ENCODE measurements around the gene PTPRM. TPM values are rescaled to one million over a fixed set of nuclear protein-coding genes. Genes with fewer than 3 reads are reported as not detected.
A peak's percentile ranks its signal among the peaks of the same experiment; 100 is the strongest.

The PTPRM gene
- polyA plus RNA-seq, 1 of the 3 experiments (the other 2 are of a cell fraction) = 16.0 TPM

DNA sequence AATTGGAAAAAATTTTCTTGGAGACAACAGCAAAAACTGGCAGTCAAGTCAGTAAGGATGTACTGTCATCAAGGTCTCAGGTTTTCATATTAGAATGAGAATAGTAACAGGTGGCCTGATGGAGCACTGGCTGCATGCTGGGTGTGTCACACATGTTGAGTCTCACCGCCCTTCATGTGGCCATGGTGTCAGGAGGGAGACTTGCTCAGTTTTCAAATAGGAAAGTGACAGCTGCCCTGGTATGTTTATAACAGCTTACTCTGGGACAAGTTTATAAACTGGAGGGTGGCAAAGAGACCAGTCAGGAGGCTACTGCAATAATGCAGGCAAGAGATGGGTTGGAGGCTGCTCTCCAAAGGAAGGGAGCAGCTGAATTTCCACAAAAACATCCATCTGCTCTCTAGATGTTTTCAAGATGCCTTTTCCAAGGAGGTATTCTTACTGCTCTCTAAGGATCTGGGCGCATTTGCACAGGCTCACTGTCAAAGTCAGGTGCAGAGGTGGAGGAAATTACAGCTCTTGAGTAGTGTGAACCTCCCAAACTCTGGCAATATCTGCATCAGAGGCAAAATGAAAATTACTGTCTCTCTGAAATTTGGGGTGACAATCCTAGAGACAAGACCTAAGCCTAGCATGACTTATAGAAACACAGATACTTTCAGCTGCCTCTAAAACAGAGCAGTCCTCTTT is 720.2 kb downstream of the PTPRM start:
- Histone ChIP-seq H3K27ac (ENCODE audit: low read depth in 2 of 2, low read length in 1 of 2) (no peak overlapping the region), H3K4me1 (ENCODE audit: control insufficient read depth in 1 of 2, insufficient read depth in 2 of 2, low read depth in 1 of 2, low read length in 1 of 2) (peaks cover 0 to 17% of the 10 kb centered on the region in 2 experiments; a peak in 2 of 4 replicates), H3K36me3 (replicated peaks in 1 of 2; ENCODE audit: control insufficient read depth in 1 of 2, insufficient read depth in 2 of 2, low read length in 1 of 2) (no peaks in the 10 kb centered on the region), H3K9ac (no peak overlapping the region), H3K4me2 (no peak overlapping the region), H3K79me2 (ENCODE audit: insufficient read depth) (no peaks in the 10 kb centered on the region), H3K9me3 (no peaks in the 10 kb centered on the region), H4K20me1 (ENCODE audit: insufficient read depth) (no peaks in the 10 kb centered on the region), H3K27me3 (ENCODE audit: insufficient read depth) (no peaks in the 10 kb centered on the region), H3F3A (replicated peaks; ENCODE audit: insufficient read depth) (no peaks in the 10 kb centered on the region), H3K4me3 (ENCODE audit: low read depth in 2 of 2, low read length in 1 of 2) (no peak overlapping the region), H3K9me2 (no peaks in the 10 kb centered on the region), H2AFZ (ENCODE audit: low read depth) (no peak overlapping the region)
- no peak for DNase-seq
- POLR2A ChIA-PET = no interaction called here
- 48% methylated on average over 2 of the region's 2 CpGs for WGBS (ENCODE audit: low lambda C conversion rate)
- CTCF ChIA-PET = interaction anchor here (0.7 kb wide), 1 partner anchor 105 kb away, joined by 3 read pairs; no protein-coding TSS in a partner anchor
- TF ChIP-seq, protein P1, sequence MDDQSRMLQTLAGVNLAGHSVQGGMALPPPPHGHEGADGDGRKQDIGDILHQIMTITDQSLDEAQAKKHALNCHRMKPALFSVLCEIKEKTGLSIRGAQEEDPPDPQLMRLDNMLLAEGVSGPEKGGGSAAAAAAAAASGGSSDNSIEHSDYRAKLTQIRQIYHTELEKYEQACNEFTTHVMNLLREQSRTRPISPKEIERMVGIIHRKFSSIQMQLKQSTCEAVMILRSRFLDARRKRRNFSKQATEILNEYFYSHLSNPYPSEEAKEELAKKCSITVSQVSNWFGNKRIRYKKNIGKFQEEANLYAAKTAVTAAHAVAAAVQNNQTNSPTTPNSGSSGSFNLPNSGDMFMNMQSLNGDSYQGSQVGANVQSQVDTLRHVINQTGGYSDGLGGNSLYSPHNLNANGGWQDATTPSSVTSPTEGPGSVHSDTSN (IDR thresholded peaks at IDR 0.05) = no peak
- TF ChIP-seq MEF2A (IDR thresholded peaks at IDR 0.05; ENCODE audit: borderline replicate concordance, low read depth) (no peak), RFX5 (IDR thresholded peaks at IDR 0.05; ENCODE audit: low read length) (no peak), SMC3 (IDR thresholded peaks at IDR 0.05; ENCODE audit: low read depth, low read length) (no peak), FOSL2 (IDR thresholded peaks at IDR 0.05; ENCODE audit: borderline replicate concordance, low read depth) (no peak), ELF1 (IDR thresholded peaks at IDR 0.05) (no peak), EZH2phosphoT487 (IDR thresholded peaks at IDR 0.05; ENCODE audit: borderline replicate concordance, low read depth) (no peak), NFIC (IDR thresholded peaks at IDR 0.05; ENCODE audit: borderline replicate concordance) (no peak), NRF1 (IDR thresholded peaks at IDR 0.05; ENCODE audit: low read depth, low read length) (no peak)
- TF ChIP-seq, protein P2, sequence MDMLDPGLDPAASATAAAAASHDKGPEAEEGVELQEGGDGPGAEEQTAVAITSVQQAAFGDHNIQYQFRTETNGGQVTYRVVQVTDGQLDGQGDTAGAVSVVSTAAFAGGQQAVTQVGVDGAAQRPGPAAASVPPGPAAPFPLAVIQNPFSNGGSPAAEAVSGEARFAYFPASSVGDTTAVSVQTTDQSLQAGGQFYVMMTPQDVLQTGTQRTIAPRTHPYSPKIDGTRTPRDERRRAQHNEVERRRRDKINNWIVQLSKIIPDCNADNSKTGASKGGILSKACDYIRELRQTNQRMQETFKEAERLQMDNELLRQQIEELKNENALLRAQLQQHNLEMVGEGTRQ (IDR thresholded peaks at IDR 0.05; ENCODE audit: borderline replicate concordance, low read depth, low read length) = no peak

DNA sequence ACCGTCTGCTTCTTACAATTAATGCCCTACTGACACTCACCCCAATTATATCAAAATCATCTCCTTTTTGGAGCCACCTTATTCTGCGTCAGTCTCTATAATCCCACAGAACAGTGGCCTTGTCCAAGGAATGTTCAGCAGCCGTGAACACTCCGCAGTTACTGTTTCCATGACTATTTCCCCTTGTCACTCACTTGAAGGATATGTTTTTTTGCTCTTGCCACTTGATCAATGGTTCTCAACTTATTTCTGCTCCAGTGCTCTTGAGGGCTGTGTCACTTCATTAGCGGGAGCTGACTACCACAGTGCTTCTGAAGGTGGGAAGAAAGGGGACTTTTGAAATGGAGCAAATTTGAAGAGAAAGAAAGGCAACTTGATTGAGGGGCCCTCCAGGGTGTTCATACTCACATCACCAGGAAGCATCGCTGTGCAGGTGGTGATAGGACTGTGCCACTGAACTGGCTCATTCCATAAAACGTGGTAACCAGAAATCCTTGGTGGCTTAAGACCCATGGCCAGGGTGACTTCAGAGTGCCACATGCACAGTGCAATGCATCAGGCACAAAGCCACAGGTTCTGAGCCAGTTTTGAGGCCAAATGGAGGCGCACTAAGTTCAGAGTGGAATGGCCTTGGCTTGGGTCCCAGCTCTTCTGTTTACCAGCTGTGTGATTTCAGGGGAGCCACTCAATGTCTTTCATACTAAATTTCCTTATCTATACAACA is 721.5 kb downstream of the PTPRM start:
- Histone ChIP-seq H3K4me1 (ENCODE audit: control insufficient read depth in 1 of 2, insufficient read depth in 2 of 2, low read depth in 1 of 2, low read length in 1 of 2) (peaks cover 0 to 17% of the 10 kb centered on the region in 2 experiments; a peak in 2 of 4 replicates), H3K27me3 (ENCODE audit: insufficient read depth) (no peaks in the 10 kb centered on the region), H3F3A (replicated peaks; ENCODE audit: insufficient read depth) (no peaks in the 10 kb centered on the region), H2AFZ (ENCODE audit: low read depth) (no peak overlapping the region), H3K9ac (no peak overlapping the region), H3K4me3 (ENCODE audit: low read depth in 2 of 2, low read length in 1 of 2) (no peak overlapping the region), H3K79me2 (ENCODE audit: insufficient read depth) (no peaks in the 10 kb centered on the region), H3K27ac (ENCODE audit: low read depth in 2 of 2, low read length in 1 of 2) (peak overlapping the region in 1 of 2 experiments; percentile 6; a peak in 1 of 4 replicates), H3K9me2 (no peaks in the 10 kb centered on the region), H3K36me3 (replicated peaks in 1 of 2; ENCODE audit: control insufficient read depth in 1 of 2, insufficient read depth in 2 of 2, low read length in 1 of 2) (no peaks in the 10 kb centered on the region), H4K20me1 (ENCODE audit: insufficient read depth) (no peaks in the 10 kb centered on the region), H3K4me2 (no peak overlapping the region), H3K9me3 (no peaks in the 10 kb centered on the region)
- DNase-seq = no peak
- WGBS (ENCODE audit: low lambda C conversion rate) = 69% methylated on average over 7 of the region's 8 CpGs
- ChIA-PET CTCF (no interaction called here), POLR2A (no interaction called here)
- TF ChIP-seq RAD21 (IDR thresholded peaks at IDR 0.05; ENCODE audit: low read length) (no peak), RFX5 (IDR thresholded peaks at IDR 0.05; ENCODE audit: low read length) (no peak), RCOR1 (IDR thresholded peaks at IDR 0.05; ENCODE audit: low read length) (no peak), SIN3A (IDR thresholded peaks at IDR 0.05; ENCODE audit: borderline replicate concordance, low read depth, low read length) (no peak), NRF1 (IDR thresholded peaks at IDR 0.05; ENCODE audit: low read depth, low read length) (no peak), NFIC (IDR thresholded peaks at IDR 0.05; ENCODE audit: borderline replicate concordance) (no peak), MEF2A (IDR thresholded peaks at IDR 0.05; ENCODE audit: borderline replicate concordance, low read depth) (no peak), FOXM1 (IDR thresholded peaks at IDR 0.05; ENCODE audit: low read depth) (no peak), POLR2AphosphoS5 (IDR thresholded peaks at IDR 0.05; ENCODE audit: low read depth, low read length) (no peak), EP300 (IDR thresholded peaks at IDR 0.05; ENCODE audit: borderline replicate concordance in 1 of 2, low read depth in 1 of 2, low read length in 1 of 2) (no peak), JUND (IDR thresholded peaks at IDR 0.05) (no peak), FOXJ3 (CRISPR knock-in tag; IDR thresholded peaks at IDR 0.05) (no peak)
- TF ChIP-seq, protein P3, sequence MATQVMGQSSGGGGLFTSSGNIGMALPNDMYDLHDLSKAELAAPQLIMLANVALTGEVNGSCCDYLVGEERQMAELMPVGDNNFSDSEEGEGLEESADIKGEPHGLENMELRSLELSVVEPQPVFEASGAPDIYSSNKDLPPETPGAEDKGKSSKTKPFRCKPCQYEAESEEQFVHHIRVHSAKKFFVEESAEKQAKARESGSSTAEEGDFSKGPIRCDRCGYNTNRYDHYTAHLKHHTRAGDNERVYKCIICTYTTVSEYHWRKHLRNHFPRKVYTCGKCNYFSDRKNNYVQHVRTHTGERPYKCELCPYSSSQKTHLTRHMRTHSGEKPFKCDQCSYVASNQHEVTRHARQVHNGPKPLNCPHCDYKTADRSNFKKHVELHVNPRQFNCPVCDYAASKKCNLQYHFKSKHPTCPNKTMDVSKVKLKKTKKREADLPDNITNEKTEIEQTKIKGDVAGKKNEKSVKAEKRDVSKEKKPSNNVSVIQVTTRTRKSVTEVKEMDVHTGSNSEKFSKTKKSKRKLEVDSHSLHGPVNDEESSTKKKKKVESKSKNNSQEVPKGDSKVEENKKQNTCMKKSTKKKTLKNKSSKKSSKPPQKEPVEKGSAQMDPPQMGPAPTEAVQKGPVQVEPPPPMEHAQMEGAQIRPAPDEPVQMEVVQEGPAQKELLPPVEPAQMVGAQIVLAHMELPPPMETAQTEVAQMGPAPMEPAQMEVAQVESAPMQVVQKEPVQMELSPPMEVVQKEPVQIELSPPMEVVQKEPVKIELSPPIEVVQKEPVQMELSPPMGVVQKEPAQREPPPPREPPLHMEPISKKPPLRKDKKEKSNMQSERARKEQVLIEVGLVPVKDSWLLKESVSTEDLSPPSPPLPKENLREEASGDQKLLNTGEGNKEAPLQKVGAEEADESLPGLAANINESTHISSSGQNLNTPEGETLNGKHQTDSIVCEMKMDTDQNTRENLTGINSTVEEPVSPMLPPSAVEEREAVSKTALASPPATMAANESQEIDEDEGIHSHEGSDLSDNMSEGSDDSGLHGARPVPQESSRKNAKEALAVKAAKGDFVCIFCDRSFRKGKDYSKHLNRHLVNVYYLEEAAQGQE (IDR thresholded peaks at IDR 0.05; ENCODE audit: low read depth, low read length) = no peak
- TF ChIP-seq, protein P2 (IDR thresholded peaks at IDR 0.05; ENCODE audit: borderline replicate concordance, low read depth, low read length) = no peak
